Left lobe of liver (tissue), 2 donors: ENCODE data around the gene PKDCC. TPM values are rescaled to one million over a fixed set of nuclear protein-coding genes. Genes with fewer than 3 reads are reported as not detected.
A peak's percentile ranks its signal among the peaks of the same experiment; 100 is the strongest.
"Not testable (repeated sequence)": the region's sequence is repeated elsewhere in the genome, so short reads cannot be mapped to it uniquely, and the experiment has no call there.

ENCODE experiments used
- ATAC-seq: fragments of 200-7000 bp; cut with Tn5 transposase; one replicate; pipeline ENCODE4 v1.9.1; 2020; ENCODE audit warnings: mild to moderate bottlenecking, moderate library complexity
- DNase-seq: peaks from one replicate; pipeline ENCODE4 v3.0.0-alpha.2; 2020; ENCODE audit warnings: low spot score
- total RNA-seq: library from RNA; stranded (reverse); gene quantifications from one replicate; pipeline ENCODE4 v1.2.1, GENCODE V29; 2021
- donor health status: DM: no; HTN: no; CAD: no; lungs with moderate emphysema.
- donor health status: DM: no; HTN: yes; CAD: no.

The PKDCC gene
- total RNA-seq, 1 donor from 2014 or later = 14.2 TPM

GRCh38 chr2:42029639-42030199, 18.1 kb upstream of the PKDCC start:
- DNase-seq = no peak
- ATAC-seq = no peak

- DNase-seq (no peak), ATAC-seq (no peak)
Observed at GRCh38 chr2:42030200-42030759, 17.5 kb upstream of the PKDCC start.

- DNase-seq (no peak), ATAC-seq (no peak)
Observed at GRCh38 chr2:42030829-42031228, 17.0 kb upstream of the PKDCC start.

- ATAC-seq (peak; percentile 95), DNase-seq (peak; percentile 61)
Observed at GRCh38 chr2:42031281-42032223, 16.3 kb upstream of the PKDCC start.

- DNase-seq (no peak), ATAC-seq (no peak)
Observed at GRCh38 chr2:42032224-42032620, 15.6 kb upstream of the PKDCC start.

- DNase-seq (no peak), ATAC-seq (no peak)
Observed at GRCh38 chr2:42032745-42033144, 15.1 kb upstream of the PKDCC start.

- DNase-seq, ATAC-seq: not testable (repeated sequence)
Observed at GRCh38 chr2:42034096-42034495, 13.7 kb upstream of the PKDCC start.

- no peak for DNase-seq
- ATAC-seq = no peak
Observed at GRCh38 chr2:42035241-42035640, 12.6 kb upstream of the PKDCC start.

GRCh38 chr2:42036413-42036812, 11.4 kb upstream of the PKDCC start:
- DNase-seq (no peak), ATAC-seq (no peak)

- ATAC-seq (no peak), DNase-seq (no peak)
Observed at GRCh38 chr2:42036940-42037339, 10.9 kb upstream of the PKDCC start.

- ATAC-seq = no peak
- no peak for DNase-seq
Observed at GRCh38 chr2:42040643-42041278, 7.1 kb upstream of the PKDCC start.

GRCh38 chr2:42041377-42042127, 6.3 kb upstream of the PKDCC start:
- no peak for DNase-seq
- ATAC-seq = no peak

- DNase-seq = no peak
Observed at GRCh38 chr2:42042631-42043355, 5.0 kb upstream of the PKDCC start.

GRCh38 chr2:42043789-42044394, 3.9 kb upstream of the PKDCC start:
- ATAC-seq (no peak), DNase-seq (no peak)

More at GRCh38 chr2:42042631-42043355, 5.0 kb upstream of the PKDCC start:
- ATAC-seq = no peak

- ATAC-seq = no peak
- no peak for DNase-seq
Observed at GRCh38 chr2:42044939-42045338, 2.9 kb upstream of the PKDCC start.

GRCh38 chr2:42045352-42045751, 2.5 kb upstream of the PKDCC start:
- DNase-seq (no peak), ATAC-seq (no peak)

- ATAC-seq (peak; percentile 44), DNase-seq (no peak)
Observed at GRCh38 chr2:42045848-42046748, 1.7 kb upstream of the PKDCC start.

- ATAC-seq (peak; percentile 4), DNase-seq (peak; percentile 55)
Observed at GRCh38 chr2:42046819-42047487, 868 bp upstream of the PKDCC start.
